Duodenal mucosa (tissue), 2 donors: ENCODE data around the gene TMEM170B.
"Not testable (repeated sequence)": the region's sequence is repeated elsewhere in the genome, so short reads cannot be mapped to it uniquely, and the experiment has no call there.

ENCODE experiments used
- H3K27ac ChIP-seq: one replicate; pipeline ENCODE4 v1.7.0; 2013; ENCODE audit warnings: low read depth, low read length
- H3K27me3 ChIP-seq, 2 donors: one replicate each; pipeline ENCODE4 v1.7.0; 2013; ENCODE audit warnings: low read length in 2 of 2, control low read depth in 1 of 2; ENCODE audit not compliant: insufficient read depth in 2 of 2, control insufficient read depth in 1 of 2
- H3K36me3 ChIP-seq, 2 donors: one replicate each; pipeline ENCODE4 v1.7.0; 2013; ENCODE audit warnings: low read length in 2 of 2, control low read depth in 1 of 2; ENCODE audit not compliant: insufficient read depth in 2 of 2, control insufficient read depth in 1 of 2
- H3K4me1 ChIP-seq, 2 donors: one replicate each; pipeline ENCODE4 v1.7.0; 2013; ENCODE audit warnings: low read length in 2 of 2, control low read depth in 1 of 2; ENCODE audit not compliant: insufficient read depth in 2 of 2, control insufficient read depth in 1 of 2
- H3K4me3 ChIP-seq, 2 donors: one replicate each; pipeline ENCODE4 v1.7.0; 2013; ENCODE audit warnings: low read length in 2 of 2, low read depth in 1 of 2
- H3K9ac ChIP-seq, 2 donors: one replicate each; pipeline ENCODE4 v1.7.0; 2013; ENCODE audit warnings: low read length in 2 of 2, low read depth in 1 of 2
- H3K9me3 ChIP-seq, 2 donors: one replicate each; pipeline ENCODE4 v1.7.0; 2013; ENCODE audit warnings: low read length in 2 of 2, control low read depth in 1 of 2; ENCODE audit not compliant: control insufficient read depth in 1 of 2

The TMEM170B gene

DNA sequence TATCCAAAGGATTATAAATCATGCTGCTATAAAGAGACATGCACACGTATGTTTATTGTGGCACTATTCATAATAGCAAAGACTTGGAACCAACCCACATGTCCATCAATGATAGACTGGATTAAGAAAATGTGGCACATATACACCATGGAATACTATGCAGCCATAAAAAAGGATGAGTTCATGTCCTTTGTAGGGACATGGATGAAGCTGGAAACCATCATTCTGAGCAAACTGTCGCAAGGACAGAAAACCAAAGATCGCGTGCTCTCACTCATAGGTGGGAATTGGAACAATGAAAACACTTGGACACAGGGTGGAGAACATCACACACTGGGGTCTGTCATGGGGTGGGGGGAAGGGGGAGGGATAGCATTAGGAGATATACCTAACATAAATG lies 11.0 kb downstream of the TMEM170B start:
- not testable (repeated sequence) for H3K9me3 ChIP-seq, H3K36me3 ChIP-seq, H3K9ac ChIP-seq, H3K27me3 ChIP-seq, H3K4me3 ChIP-seq, H3K27ac ChIP-seq, H3K4me1 ChIP-seq

DNA sequence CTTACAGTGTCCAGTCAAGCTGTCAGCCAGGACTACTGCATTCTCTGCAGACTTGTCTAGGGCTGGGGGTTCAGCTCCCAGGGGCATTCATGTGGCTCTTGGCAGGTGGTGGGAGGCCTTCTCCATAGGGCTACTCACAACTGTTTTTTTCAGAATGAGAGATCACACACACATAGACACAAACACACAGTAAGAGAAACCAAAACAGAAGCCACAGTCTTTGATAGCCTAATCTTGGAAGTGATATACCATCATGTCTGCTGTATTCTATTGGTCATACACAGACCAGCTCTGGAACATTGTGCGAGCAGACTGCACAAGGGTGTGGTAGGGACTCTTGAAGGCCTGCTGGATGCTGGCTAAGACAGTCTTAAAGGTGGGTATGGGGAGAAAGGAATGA lies 13.5 kb downstream of the TMEM170B start:
- Histone ChIP-seq H3K4me1 (no peaks in the 10 kb centered on the region), H3K9me3 (no peaks in the 10 kb centered on the region), H3K27me3 (no peaks in the 10 kb centered on the region), H3K9ac (no peak overlapping the region), H3K4me3 (no peak overlapping the region), H3K36me3 (no peaks in the 10 kb centered on the region), H3K27ac (no peak overlapping the region)

DNA sequence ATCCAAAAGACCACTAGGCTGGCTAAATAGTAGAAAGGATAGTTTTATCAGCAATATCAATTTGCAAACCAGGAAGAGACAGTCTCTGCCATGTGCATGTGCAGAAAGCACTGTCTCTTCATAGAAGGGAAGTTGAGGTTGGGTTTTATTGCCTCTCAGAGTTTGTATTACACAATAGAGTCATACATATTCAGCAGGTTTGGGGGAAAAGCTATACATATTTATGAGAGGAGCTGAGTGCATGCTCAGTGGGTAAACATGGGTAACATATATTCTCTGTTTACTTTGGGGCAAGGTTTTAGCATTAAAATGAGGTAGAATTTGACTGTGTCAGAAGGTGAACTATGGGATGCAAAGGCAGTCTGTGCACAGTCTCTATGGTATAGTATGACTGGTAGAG lies 14.9 kb downstream of the TMEM170B start:
- no peaks in the 10 kb centered on the region for H3K4me1 ChIP-seq
- H3K9ac ChIP-seq: no peak overlapping the region
- H3K27ac ChIP-seq: no peak overlapping the region
- H3K27me3 ChIP-seq: no peaks in the 10 kb centered on the region
- no peak overlapping the region for H3K4me3 ChIP-seq
- no peaks in the 10 kb centered on the region for H3K36me3 ChIP-seq
- H3K9me3 ChIP-seq: no peaks in the 10 kb centered on the region

DNA sequence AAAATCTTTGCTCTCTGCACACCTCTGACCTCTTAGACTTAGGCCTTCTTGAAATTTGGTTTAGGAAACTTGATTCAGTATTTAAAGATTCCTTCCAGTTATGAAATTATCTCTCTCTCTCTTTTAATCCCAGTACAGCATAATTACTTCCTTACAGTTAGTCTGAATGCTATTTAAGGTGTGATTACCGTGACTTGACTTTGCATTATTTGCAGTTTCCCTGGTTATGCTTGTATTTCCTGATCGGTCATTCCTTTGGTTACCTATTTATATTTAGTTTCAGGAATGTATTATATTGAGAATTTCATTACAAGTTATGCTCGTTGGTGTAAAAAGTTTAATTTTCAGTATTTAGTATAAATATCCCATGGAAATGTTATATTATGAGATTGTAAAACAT lies 16.3 kb downstream of the TMEM170B start:
- Histone ChIP-seq H3K9me3 (no peaks in the 10 kb centered on the region), H3K4me3 (no peak overlapping the region), H3K27me3 (no peaks in the 10 kb centered on the region), H3K27ac (no peak overlapping the region), H3K9ac (no peak overlapping the region), H3K4me1 (no peaks in the 10 kb centered on the region), H3K36me3 (no peaks in the 10 kb centered on the region)

DNA sequence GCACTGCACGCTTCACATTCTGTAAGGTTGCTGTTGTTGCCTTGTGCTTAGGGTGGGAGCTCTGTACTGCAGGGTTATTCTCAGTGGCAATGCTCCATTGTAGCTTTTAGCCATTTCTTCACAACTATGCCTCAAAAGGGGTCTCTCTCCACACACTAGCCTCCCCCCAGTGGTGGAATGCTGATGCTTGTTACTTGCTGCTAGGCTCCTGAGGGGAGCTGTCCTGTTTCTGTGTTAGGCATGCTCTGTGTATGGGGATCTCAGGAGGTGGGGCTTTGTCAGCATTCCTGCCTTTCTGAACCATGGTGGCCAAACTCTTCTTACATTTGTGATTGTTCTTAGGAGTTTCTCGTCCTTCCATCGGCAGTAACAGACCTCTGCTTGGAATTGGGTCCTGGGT lies 18.8 kb downstream of the TMEM170B start:
- Histone ChIP-seq H3K27ac (no peak overlapping the region), H3K4me1 (no peaks in the 10 kb centered on the region), H3K36me3 (no peaks in the 10 kb centered on the region), H3K9me3 (no peaks in the 10 kb centered on the region), H3K4me3 (no peak overlapping the region), H3K9ac (no peak overlapping the region), H3K27me3 (no peaks in the 10 kb centered on the region)

DNA sequence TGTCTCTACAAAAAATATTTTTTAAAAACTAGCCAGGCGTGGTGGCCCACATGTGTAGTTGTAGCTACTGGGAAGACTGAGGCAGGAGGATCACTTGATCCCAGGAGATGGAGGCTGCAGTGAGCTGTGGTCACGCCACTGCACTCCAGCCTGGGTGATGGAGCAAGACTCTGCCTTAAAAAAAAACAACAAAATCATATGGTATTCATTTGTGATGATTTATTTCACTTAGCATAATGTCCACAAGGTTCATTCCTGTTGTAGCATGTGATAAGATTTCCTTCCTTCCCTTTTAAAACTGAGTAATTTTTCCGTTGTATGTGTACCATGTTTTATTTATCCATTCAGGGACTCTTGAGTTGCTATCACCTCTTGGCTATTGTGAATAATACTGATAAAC lies 26.2 kb downstream of the TMEM170B start:
- no peaks in the 10 kb centered on the region for H3K4me1 ChIP-seq
- H3K27me3 ChIP-seq: no peaks in the 10 kb centered on the region
- no peak overlapping the region for H3K4me3 ChIP-seq
- no peak overlapping the region for H3K27ac ChIP-seq
- H3K9me3 ChIP-seq: no peaks in the 10 kb centered on the region
- H3K36me3 ChIP-seq: peaks cover 0 to 3% of the 10 kb centered on the region in 2 donors
- H3K9ac ChIP-seq: no peak overlapping the region

DNA sequence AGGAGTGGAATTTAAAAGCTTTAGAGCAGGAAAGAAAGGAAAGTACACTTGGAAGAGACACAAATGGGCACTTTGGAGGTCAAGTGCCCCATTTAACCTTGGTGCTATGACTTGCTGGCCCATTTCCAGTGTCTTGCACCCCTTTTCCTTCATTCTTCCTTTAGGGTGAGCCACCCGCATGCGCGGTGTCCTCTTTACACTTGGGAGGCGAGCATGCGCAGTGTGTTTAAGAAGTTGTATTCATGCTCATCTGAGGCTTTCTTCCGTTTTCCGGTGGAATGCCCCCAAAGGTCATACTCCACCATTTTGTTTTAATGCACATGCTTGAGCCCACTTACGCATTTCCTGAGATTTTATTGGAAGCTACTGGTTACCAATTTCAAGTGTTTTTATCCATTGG lies 29.1 kb downstream of the TMEM170B start:
- H3K4me3 ChIP-seq: no peak overlapping the region
- no peak overlapping the region for H3K27ac ChIP-seq
- H3K27me3 ChIP-seq: no peaks in the 10 kb centered on the region
- H3K9ac ChIP-seq: no peak overlapping the region
- peaks cover 0 to 3% of the 10 kb centered on the region in 2 donors for H3K36me3 ChIP-seq
- H3K4me1 ChIP-seq: no peaks in the 10 kb centered on the region
- H3K9me3 ChIP-seq: no peaks in the 10 kb centered on the region

DNA sequence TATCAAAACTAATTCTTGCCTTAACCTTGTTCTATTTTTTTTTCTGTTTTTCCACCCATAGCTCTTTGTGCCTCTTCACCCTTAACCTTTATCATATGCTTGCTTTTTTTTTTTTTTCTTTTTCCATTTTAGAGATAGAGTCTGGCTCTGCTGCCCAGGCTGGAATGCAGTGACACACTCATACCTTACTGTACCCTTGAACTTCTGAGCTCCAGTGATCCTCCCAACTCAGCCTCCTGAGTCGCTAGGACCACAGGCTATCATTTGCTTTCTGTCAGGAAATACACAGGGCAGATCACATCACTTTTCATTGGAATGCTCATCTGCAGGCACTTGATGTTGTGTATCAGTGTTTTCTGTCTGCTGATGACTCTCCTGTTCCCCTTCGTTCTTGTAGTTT lies 33.5 kb downstream of the TMEM170B start:
- no peaks in the 10 kb centered on the region for H3K4me1 ChIP-seq
- H3K9ac ChIP-seq: no peak overlapping the region
- H3K36me3 ChIP-seq: peaks cover 0 to 3% of the 10 kb centered on the region in 2 donors
- no peaks in the 10 kb centered on the region for H3K9me3 ChIP-seq
- H3K27me3 ChIP-seq: no peaks in the 10 kb centered on the region
- no peak overlapping the region for H3K27ac ChIP-seq
- no peak overlapping the region for H3K4me3 ChIP-seq

DNA sequence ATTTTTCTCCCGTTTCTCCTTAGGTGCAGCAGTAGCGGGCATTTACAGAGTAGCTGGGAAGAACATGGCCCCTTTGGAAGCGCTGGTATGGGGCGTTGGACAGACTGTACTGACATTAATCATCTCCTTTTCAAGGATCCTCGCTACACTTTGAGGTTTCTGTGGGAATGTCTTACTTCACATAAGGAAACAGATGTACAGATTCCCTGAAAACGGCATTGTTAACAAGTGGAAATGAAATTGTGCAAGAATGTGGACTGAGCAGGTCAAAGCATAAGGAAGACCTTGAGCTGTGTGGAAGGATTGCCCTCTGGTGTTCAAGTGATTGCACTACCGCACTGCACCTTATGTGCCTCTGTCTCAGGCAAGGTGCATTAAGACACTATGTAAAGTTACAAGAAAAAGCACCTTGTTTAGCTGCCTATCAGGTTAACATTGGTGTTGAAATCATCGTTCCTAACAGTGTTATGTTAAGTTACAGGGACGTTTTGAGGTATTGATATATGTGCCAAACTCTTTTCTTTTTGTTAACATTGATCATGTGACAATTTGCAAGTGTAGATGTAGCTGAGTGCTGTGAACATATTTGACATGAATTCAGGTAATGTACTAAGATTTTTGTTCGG lies 38.0 kb downstream of the TMEM170B start:
- peak overlapping the region in 1 of 2 donors; percentile 15 for H3K4me3 ChIP-seq
- H3K27ac ChIP-seq: no peak overlapping the region
- no peaks in the 10 kb centered on the region for H3K4me1 ChIP-seq
- no peaks in the 10 kb centered on the region for H3K27me3 ChIP-seq
- no peaks in the 10 kb centered on the region for H3K36me3 ChIP-seq
- no peaks in the 10 kb centered on the region for H3K9me3 ChIP-seq
- no peak overlapping the region for H3K9ac ChIP-seq

DNA sequence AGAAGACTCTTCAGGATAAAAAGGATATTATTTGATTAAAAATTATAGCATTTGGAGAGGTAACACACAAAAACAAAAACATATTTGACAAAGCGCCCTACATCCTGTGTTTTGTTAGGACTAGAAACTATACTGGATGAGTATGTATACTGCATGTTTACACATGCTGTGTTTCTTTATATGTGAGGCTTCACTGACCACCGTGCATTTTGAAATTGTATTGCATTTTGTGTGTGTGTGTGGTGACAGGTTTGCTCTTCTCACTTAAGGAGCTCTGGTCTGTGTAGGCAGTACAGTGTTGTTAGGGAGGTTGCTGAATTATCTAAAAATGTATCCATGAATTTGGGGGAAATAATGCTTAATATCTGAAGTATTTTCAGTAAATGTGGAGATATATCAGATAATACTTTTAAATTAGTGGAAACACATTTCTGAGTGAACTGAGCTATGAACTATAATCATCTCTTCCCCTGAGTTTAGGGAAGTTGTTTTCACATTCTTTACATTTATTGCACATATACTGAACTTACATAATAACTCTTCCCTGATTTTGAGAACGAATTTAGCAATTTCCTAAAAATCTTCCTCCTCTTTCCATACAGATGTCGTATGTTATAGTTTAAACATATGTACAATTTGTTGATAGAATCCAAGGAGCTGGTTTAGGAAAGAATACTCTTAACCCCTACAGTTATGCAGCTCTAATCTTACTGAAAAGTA lies 43.3 kb downstream of the TMEM170B start:
- Histone ChIP-seq H3K36me3 (no peaks in the 10 kb centered on the region), H3K9me3 (no peaks in the 10 kb centered on the region), H3K4me3 (no peak overlapping the region), H3K9ac (no peak overlapping the region), H3K27ac (no peak overlapping the region), H3K4me1 (no peaks in the 10 kb centered on the region), H3K27me3 (no peaks in the 10 kb centered on the region)
